Measurements from ENCODE around the gene COL5A3.
A peak's percentile ranks its signal among the peaks of the same experiment; 100 is the strongest.
"Not testable (repeated sequence)": the region's sequence is repeated elsewhere in the genome, so short reads cannot be mapped to it uniquely, and the experiment has no call there.

The COL5A3 gene

GRCh38 chr19:9968820-9969687 is 41.2 kb downstream of the COL5A3 start:
- DNase-seq, result no peak

- no peak for DNase-seq
Observed at GRCh38 chr19:9967326-9967725, 43.0 kb downstream of the COL5A3 start.

- no peak for DNase-seq
Observed at GRCh38 chr19:9966448-9966847, 43.9 kb downstream of the COL5A3 start.

GRCh38 chr19:9966024-9966423 is 44.3 kb downstream of the COL5A3 start:
- DNase-seq, result no peak

- no peak for DNase-seq
Observed at GRCh38 chr19:9962623-9963290, 47.5 kb downstream of the COL5A3 start.

GRCh38 chr19:9961103-9961502 is 49.2 kb downstream of the COL5A3 start:
- DNase-seq, result no peak

GRCh38 chr19:9958379-9958821 is 51.9 kb downstream of the COL5A3 start:
- DNase-seq, result no peak

GRCh38 chr19:9956956-9957355 is 53.3 kb downstream of the COL5A3 start:
- no peak for DNase-seq

GRCh38 chr19:9953802-9954542 is 56.3 kb downstream of the COL5A3 start:
- DNase-seq, result no peak

GRCh38 chr19:9952276-9952675 is 58.0 kb downstream of the COL5A3 start:
- no peak for DNase-seq

- DNase-seq, result no peak
Observed at GRCh38 chr19:9947441-9947840, 62.9 kb downstream of the COL5A3 start.

GRCh38 chr19:9946528-9947125 is 63.7 kb downstream of the COL5A3 start:
- DNase-seq, result not testable (repeated sequence)

- DNase-seq, result no peak
Observed at GRCh38 chr19:9945319-9945966, 64.9 kb downstream of the COL5A3 start.

- no peak for DNase-seq
Observed at GRCh38 chr19:9943744-9944143, 66.6 kb downstream of the COL5A3 start.

GRCh38 chr19:9941671-9942070 is 68.6 kb downstream of the COL5A3 start:
- DNase-seq, result no peak

- DNase-seq, result no peak
Observed at GRCh38 chr19:9941231-9941630, 69.1 kb downstream of the COL5A3 start.

- DNase-seq, result no peak
Observed at GRCh38 chr19:9940778-9941177, 69.5 kb downstream of the COL5A3 start.

GRCh38 chr19:9939301-9939913 is 70.9 kb downstream of the COL5A3 start:
- DNase-seq, result no peak

- DNase-seq, result no peak
Observed at GRCh38 chr19:9937001-9937411, 73.3 kb downstream of the COL5A3 start.

GRCh38 chr19:9936326-9937000 is 73.8 kb downstream of the COL5A3 start, which contains the start of gene OLFM2:
TSS of gene OLFM2 (minus strand) at chr19:9936515. CDS start at chr19:9936366, 149 bp downstream.
- peak; percentile 20 for DNase-seq

Data from NCI-H1105 (cell line).